DMS153 (cell line): ENCODE data around the gene SUSD6.
A peak's percentile ranks its signal among the peaks of the same experiment; 100 is the strongest.
"Not testable (repeated sequence)": the region's sequence is repeated elsewhere in the genome, so short reads cannot be mapped to it uniquely, and the experiment has no call there.

Experiments used
- DNase-seq: peaks from one replicate; lab custom pipeline; 2025; lab: John Stamatoyannopoulos, UW

SUSD6 gene

DNA sequence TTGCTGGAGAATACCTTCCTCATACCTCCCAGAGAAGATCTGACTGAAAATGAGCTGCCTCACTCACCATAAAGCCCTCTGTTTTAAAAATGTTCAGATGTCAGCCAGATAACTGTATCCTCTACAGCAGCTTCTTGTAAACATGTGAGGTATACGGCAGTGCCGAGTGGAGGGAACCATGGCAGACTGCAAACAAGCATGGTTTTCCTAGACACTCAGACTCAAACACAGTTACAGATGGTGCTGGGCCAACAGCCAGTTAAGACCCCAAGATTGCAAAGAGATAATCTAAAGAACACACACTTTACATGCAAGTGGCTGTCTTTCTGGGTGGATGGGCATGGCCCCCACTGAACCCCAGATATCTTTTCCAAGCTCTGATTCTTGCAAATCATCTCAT is 20.1 kb upstream of the SUSD6 start:
- DNase-seq = no peak

DNA sequence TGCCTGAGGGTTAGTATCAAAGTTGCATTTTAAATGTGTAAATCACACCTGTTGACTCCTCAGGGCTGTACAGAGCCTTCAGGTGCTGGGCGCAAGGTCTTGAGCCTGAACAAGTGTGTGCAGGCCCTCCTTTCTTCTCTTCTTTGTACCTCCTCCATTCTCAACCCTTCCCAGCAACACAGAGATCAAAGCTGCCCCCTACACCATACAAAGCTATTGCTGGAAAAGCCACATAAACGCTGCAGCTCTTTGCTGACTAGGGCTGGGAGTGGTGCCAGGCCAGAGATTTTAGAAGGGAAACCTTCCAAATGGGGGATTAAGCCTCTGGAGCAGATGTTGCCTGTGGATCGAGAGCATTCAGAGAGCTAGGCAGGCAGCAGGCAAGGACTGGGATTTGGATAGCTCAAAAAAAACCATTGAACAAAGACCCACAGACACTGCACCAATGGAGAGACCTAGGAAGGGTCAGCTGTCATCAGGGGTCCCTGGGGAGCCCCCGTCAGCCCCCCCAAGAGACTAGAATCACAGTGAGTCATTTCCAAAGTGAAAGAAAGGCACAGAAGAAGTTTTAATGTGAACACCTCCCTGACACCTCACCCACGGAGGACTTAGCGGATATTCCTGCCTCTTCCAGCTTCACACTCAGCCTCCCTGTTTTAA is 18.2 kb upstream of the SUSD6 start:
- no peak for DNase-seq

DNA sequence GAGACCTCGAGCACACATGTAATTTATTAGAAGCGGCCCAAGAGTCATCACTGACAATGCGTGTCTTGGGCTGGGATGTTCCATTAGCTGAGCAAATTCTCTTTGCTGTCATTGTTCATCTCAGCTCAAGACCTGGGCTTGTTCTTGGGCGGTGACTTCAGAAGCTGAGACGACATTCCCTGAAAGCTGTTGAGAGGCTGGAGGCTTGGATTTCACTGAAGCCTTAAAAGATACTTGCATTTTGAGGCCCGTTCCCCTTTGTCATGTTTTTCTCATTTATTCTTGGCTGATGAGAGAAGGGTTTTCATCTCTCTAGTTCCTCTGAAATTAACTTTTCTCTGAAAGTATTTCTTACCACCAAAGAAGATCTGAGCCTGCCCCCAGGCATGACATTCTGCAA is 16.6 kb upstream of the SUSD6 start:
- DNase-seq = no peak

- DNase-seq = no peak
Measured at GRCh38 chr14:69595336-69595735, 16.1 kb upstream of the SUSD6 start.

DNA sequence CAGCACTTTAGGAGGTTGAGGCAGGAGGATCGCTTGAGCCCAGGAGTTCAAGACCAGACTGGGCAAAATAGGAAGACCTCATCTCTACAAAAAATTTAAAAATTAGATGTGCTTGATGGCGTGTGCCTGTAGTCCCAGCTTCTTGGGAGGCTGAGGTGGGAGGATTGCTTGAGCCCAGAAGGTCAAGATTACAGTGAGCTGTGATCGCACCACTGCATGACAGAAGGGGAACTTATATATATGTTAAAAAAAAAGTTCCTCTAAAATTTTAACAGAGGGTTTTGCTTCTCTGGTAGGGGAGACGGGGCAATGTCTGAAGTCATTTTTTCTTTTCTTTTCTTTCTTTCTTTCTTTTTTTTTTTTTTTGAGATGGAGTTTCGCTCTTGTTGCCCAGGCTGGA is 12.0 kb upstream of the SUSD6 start:
- not testable (repeated sequence) for DNase-seq

GRCh38 chr14:69600304-69600891 is 11.0 kb upstream of the SUSD6 start:
- no peak for DNase-seq

DNA sequence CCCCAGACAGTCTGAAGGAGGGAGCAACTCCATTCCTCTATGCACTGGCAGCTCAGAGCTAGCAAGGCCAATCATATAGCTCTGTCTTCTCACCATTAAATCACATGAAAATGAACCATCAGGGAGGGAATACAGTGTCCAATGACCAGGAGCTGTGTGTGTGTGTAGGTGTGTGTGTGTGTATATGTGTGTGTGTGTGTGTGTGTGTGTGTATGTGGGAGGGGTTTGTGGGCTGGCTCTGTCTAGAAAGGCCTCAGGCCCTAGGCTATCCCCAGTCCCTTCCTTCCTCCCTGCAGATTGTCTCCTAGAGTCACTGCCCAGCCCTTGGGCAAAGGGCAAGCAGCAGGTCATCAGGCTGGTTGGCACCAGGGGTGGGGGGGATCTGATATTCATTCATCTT is 5.7 kb upstream of the SUSD6 start:
- DNase-seq = no peak

DNA sequence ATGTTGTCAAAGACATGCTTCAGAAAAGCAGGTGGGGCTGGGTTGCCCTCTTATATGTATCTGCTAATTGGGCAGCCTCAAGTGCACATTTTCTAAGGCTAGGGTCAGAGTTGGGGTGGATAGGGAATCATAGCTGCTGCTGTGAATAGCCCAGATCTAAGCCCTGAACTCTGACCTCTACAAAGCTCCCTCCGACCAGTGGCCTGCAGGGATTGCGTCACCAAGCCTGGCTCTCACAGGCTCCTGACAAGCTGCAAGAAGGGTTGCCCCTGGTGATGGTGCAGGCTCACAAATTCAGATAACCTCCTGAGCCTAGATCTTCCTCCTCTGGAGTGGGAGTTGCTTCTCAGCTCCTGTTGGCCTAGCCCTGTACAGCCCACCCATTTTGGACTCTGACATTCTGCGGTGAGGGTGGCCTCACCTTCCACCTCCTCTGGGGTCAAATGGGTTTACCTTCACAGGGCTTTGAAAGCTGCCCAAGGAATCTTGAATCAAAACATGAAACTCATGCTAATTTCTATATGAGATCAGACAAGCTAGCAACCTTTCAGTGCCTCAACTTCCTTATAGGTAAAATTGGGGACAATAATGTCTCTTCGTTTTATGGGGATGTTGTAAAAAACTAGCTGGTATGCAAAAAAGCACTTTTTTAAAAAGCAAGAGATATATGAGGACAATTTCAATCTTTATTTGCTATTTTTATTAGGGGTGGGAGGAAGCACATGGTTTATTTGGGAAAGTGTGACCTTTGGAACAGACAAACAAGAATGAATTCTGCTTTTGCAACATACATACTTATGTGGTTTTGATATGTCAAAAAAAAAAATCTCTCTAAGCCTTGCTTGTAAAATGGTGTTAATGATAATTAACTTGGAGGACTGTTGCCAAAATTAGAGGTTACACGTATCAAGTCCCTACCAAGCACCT is 4.9 kb upstream of the SUSD6 start:
- DNase-seq = no peak

- DNase-seq = no peak
Measured at GRCh38 chr14:69610020-69610873, 1.1 kb upstream of the SUSD6 start.

GRCh38 chr14:69610874-69611171 is 573 bp upstream of the SUSD6 start:
- no peak for DNase-seq

DNA sequence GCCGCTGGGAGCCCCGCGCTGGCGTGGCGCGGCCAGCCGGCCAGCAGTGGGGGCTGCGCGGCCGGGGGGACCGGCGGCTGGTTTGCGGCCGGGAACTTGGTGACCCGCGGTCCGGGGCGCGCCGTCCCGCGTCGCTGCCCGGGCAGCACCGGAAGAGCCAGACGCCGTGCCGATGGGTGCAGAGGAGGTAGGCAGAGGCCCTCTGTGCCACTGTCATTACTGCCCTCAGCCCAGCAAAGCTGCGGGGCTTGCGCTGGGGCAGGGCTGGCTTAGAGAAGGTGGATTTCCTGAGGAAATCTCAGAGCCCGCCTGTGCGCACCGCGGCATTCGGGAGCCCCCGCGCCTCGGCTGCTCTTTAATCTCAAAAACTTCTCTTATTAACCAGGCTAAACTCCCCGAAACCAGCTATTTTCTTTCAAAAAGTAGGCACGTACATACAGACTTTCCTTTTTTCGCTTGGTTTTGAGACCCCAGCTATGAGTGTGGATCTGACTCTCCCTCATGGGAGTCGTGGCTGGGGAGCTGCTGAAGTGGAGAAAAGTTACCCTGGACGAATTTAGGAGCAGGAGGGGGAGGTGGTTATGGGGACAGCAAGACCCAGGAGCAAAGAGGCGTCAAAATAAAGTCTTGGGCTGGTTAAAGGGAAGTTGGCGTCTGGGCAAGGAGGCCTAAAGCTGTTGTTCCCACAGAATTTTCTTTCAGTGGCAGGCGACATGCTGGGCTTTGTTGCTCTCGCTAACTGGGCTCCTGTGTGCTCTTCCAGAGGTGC is 802 bp downstream of the SUSD6 start:
- no peak for DNase-seq

GRCh38 chr14:69612783-69613130 is 1.4 kb downstream of the SUSD6 start:
- no peak for DNase-seq

DNA sequence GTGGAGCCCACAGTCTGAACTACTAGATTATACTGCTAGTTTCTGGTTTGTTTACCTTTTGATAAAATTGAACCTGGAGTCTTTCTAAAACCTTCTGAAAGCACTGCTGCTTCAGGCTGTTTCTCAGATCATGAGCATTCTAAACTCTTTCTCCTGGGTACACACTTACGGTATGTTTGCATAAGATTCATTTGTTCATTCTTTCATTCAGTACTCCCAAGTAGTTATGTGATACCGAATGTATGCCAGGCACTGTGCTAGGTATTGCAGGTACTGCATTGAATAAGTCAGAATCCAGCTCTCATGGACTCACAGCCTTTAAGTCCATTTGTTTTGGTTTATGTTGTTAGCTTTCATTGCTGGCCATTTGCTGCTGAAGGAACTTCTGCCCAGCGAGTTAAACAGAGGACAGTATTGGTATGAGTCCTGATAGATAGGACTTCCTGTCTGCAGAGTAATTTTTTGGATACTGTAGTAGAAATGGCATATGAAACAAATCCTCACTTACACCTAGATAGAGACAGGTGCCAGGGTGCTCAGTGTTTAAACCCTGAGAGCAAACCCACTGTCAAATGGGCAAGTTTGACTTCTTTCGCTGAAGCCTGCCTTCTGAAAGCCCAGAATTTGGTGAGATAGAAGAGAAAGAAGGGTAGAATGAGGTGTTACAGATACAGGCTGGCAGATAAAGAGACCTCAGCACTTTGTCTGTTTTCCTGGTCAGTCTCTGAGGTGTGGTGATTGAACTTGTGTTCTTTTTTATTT is 2.1 kb downstream of the SUSD6 start:
- DNase-seq = no peak

GRCh38 chr14:69614592-69614991 is 3.2 kb downstream of the SUSD6 start:
- DNase-seq = no peak

DNA sequence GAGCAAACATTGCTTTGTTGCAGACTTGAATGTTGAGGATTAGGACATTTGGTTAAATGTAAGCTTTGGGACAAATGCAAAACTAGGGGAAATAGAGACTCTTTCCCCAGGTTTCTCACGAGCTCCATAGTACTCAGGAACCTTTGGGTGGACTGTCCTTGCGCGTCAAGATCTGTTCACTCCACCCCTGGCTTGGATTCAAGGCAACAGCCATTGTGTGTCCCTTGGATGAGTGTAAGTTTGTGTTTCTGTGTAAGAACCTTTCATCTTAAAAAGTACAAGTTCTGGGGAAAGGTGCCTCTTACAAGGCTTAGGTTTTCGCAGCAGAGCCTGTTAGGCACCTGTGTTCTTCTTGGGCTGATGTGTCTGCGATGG is 3.7 kb downstream of the SUSD6 start:
- DNase-seq = no peak

GRCh38 chr14:69615496-69616407 is 4.4 kb downstream of the SUSD6 start:
- DNase-seq = no peak

- DNase-seq = no peak
Measured at GRCh38 chr14:69616408-69616773, 5.0 kb downstream of the SUSD6 start.

DNA sequence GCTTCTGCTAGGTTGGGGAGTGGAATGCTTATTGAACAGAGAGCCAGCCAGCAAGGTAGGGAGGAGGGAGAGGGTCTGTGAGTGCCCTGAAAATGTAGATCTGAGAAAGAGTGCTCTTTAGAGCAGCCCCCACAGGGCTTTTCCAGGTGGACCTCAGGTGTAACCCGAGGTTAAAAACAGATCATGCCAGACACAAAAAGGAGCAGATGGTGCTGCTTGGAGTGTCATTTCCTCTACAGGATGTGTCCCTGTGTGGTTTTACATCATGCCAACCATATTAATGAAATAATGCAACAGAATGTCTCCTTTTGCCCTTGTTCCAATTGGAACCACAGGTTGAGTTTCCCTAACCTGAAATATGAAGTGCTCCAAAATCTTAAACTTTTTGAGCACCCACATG is 6.4 kb downstream of the SUSD6 start:
- peak; percentile 11 for DNase-seq

- no peak for DNase-seq
Measured at GRCh38 chr14:69619012-69619411, 7.6 kb downstream of the SUSD6 start.

GRCh38 chr14:69620211-69620611 is 8.8 kb downstream of the SUSD6 start:
- DNase-seq = no peak
